Upper lobe of left lung (tissue), 4 donors: ENCODE data around the gene PAEP.

Experiments
- EP300 ChIP-seq, 4 donors: sonication (generic); formaldehyde crosslinking; IDR thresholded peaks; one replicate each; pipeline ENCODE4 v1.5.1; 2017; ENCODE audit warnings: antibody characterized with exemption in 4 of 4, control low read depth in 2 of 4
- TF ChIP-seq, protein P1 (sequence below), 6 experiments: fragments of 450-650 bp in 4 of 6; fragments of 200-600 bp in 2 of 6; sonication (generic) in 2 of 6; IDR thresholded peaks; one replicate each; pipeline ENCODE4 v1.5.1; 2016 to 2019; ENCODE audit warnings: antibody characterized with exemption in 6 of 6

DNA sequence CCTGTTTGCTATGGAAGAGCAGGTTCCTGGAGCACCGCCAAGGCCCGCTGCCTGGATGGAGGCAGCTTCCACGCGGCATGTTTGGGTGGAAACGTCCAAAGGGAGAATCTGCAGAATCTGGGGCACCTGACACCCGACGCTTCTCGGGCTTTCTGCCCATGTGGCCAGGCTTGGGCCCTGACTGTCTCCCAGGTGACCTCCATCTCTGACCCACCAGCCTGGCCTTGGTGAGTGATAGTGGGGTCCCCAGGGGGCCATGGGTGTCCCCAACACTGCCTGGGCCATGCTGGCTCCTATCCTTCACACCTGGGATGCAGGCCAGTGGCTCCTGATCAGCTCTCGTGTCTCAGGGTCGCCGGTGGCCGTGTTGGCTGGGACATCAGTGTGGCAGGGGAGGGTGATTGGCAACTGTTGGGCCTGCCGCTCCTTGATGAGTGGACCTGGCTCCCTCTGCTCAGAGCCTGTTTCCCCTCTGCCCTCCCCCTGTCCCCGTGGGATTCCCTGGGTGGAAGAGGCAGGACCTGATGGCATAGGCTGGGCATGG lies 43.8 kb downstream of the PAEP start:
- TF ChIP-seq, protein P1, sequence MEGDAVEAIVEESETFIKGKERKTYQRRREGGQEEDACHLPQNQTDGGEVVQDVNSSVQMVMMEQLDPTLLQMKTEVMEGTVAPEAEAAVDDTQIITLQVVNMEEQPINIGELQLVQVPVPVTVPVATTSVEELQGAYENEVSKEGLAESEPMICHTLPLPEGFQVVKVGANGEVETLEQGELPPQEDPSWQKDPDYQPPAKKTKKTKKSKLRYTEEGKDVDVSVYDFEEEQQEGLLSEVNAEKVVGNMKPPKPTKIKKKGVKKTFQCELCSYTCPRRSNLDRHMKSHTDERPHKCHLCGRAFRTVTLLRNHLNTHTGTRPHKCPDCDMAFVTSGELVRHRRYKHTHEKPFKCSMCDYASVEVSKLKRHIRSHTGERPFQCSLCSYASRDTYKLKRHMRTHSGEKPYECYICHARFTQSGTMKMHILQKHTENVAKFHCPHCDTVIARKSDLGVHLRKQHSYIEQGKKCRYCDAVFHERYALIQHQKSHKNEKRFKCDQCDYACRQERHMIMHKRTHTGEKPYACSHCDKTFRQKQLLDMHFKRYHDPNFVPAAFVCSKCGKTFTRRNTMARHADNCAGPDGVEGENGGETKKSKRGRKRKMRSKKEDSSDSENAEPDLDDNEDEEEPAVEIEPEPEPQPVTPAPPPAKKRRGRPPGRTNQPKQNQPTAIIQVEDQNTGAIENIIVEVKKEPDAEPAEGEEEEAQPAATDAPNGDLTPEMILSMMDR (IDR thresholded peaks at IDR 0.05), result no peak
- TF ChIP-seq EP300 (IDR thresholded peaks at IDR 0.05), result no peak
